ENCODE results near the gene MAP2K2.
"Not testable (repeated sequence)": the region's sequence is repeated elsewhere in the genome, so short reads cannot be mapped to it uniquely, and the experiment has no call there.

Gene MAP2K2

GRCh38 chr19:4123615-4124568 is at the start of gene MAP2K2:
MAP2K2 (minus strand) TSS chr19:4124122; CDS start chr19:4123875, 247 bp downstream.
- TF ChIP-seq CTCF (conservative IDR thresholded peaks at IDR 0.05; ENCODE audit: low read depth, low read length), result no peak
- DNase-seq (ENCODE audit: low read depth), result peak; percentile 91
- peak within 1 kb of the TSS; percentile 90 for H3K4me3 ChIP-seq (ENCODE audit: low read depth, low read length)

GRCh38 chr19:4172861-4173473 is 49.0 kb upstream of the MAP2K2 start:
- no peak overlapping the region for H3K4me3 ChIP-seq (ENCODE audit: low read depth, low read length)
- no peak for TF ChIP-seq CTCF (conservative IDR thresholded peaks at IDR 0.05; ENCODE audit: low read depth, low read length)
- DNase-seq (ENCODE audit: low read depth), result peak; percentile 43

- DNase-seq (ENCODE audit: low read depth), result no peak
- H3K4me3 ChIP-seq (ENCODE audit: low read depth, low read length), result no peak overlapping the region
- no peak for TF ChIP-seq CTCF (conservative IDR thresholded peaks at IDR 0.05; ENCODE audit: low read depth, low read length)
Measured at GRCh38 chr19:4171676-4172075, 47.8 kb upstream of the MAP2K2 start.

- no peak overlapping the region for H3K4me3 ChIP-seq (ENCODE audit: low read depth, low read length)
- TF ChIP-seq CTCF (conservative IDR thresholded peaks at IDR 0.05; ENCODE audit: low read depth, low read length), result no peak
- no peak for DNase-seq (ENCODE audit: low read depth)
Measured at GRCh38 chr19:4164262-4164661, 40.3 kb upstream of the MAP2K2 start.

- DNase-seq (ENCODE audit: low read depth), result no peak
- H3K4me3 ChIP-seq (ENCODE audit: low read depth, low read length), result no peak overlapping the region
- TF ChIP-seq CTCF (conservative IDR thresholded peaks at IDR 0.05; ENCODE audit: low read depth, low read length), result no peak
Measured at GRCh38 chr19:4161415-4162077, 37.6 kb upstream of the MAP2K2 start.

- DNase-seq (ENCODE audit: low read depth); H3K4me3 ChIP-seq (ENCODE audit: low read depth, low read length): not testable (repeated sequence)
Measured at GRCh38 chr19:4157971-4158370, 34.0 kb upstream of the MAP2K2 start.

- no peak overlapping the region for H3K4me3 ChIP-seq (ENCODE audit: low read depth, low read length)
- no peak for DNase-seq (ENCODE audit: low read depth)
- TF ChIP-seq CTCF (conservative IDR thresholded peaks at IDR 0.05; ENCODE audit: low read depth, low read length), result no peak
Measured at GRCh38 chr19:4157164-4157563, 33.2 kb upstream of the MAP2K2 start.

Data from choroid plexus epithelial cell (primary cell).